Panc1 (cell line): Measurements from ENCODE around the gene TMEM273. TPM values are rescaled to one million over a fixed set of nuclear protein-coding genes. Genes with fewer than 3 reads are reported as not detected.

Source experiments
- ATAC-seq: fragments of 200-7000 bp; cut with Tn5 transposase; 2 replicates; pipeline ENCODE4 v1.9.1; 2020; ENCODE audit warnings: mild to moderate bottlenecking, moderate library complexity
- BruUV-seq: library from RNA; stranded (reverse); fragments of 400-500 nt; replicated peaks from 2 replicates; lab custom pipeline; 2021; lab: Mats Ljungman, UMichigan
- CTCF ChIA-PET: fragments of 300-600 bp; sonication (Branson Sonifier 250); formaldehyde crosslinking; loops from one replicate; lab custom pipeline; 2022; ENCODE audit warnings: antibody characterized with exemption; lab: Charles Lee
- POLR2A ChIA-PET: fragments of 300-600 bp; sonication (Branson Sonifier 250); formaldehyde crosslinking; loops from one replicate; lab custom pipeline; 2022; ENCODE audit warnings: antibody characterized with exemption; lab: Charles Lee
- DNase-seq: peaks from one replicate; pipeline ENCODE4 v3.0.0-alpha.2; 2010; ENCODE audit warnings: low read depth, low spot score
- H3K27ac ChIP-seq: 2 replicates; pipeline ENCODE4 v1.5.1; 2011; ENCODE audit warnings: mild to moderate bottlenecking, low read length, inconsistent platforms
- H3K27me3 ChIP-seq: fragments of 200-500 bp; sonication (Bioruptor generic); 2 replicates; pipeline ENCODE4 v1.6.0; 2014; ENCODE audit warnings: low read length, inconsistent platforms; ENCODE audit not compliant: control insufficient read depth, insufficient read depth
- H3K36me3 ChIP-seq: fragments of 200-500 bp; sonication (Bioruptor generic); 2 replicates; pipeline ENCODE4 v1.5.1; 2014; ENCODE audit warnings: inconsistent platforms, mild to moderate bottlenecking, low read length, moderate library complexity; ENCODE audit not compliant: control insufficient read depth, insufficient read depth
- H3K4me1 ChIP-seq: 2 replicates; pipeline ENCODE4 v1.5.1; 2011; ENCODE audit warnings: inconsistent platforms, mild to moderate bottlenecking, low read length, moderate library complexity; ENCODE audit not compliant: control insufficient read depth, insufficient read depth
- H3K4me3 ChIP-seq, 2 experiments: 2 replicates each; pipeline ENCODE4 v1.5.1; 2011 to 2012; ENCODE audit warnings: low read depth in 2 of 2, low read length in 2 of 2, mild to moderate bottlenecking in 2 of 2, inconsistent platforms in 1 of 2, moderate library complexity in 1 of 2
- H3K9me3 ChIP-seq: fragments of 200-500 bp; sonication (Bioruptor generic); 2 replicates; pipeline ENCODE4 v1.5.1; 2014; ENCODE audit warnings: low read depth, mild to moderate bottlenecking, inconsistent platforms, low read length, moderate library complexity; ENCODE audit not compliant: control insufficient read depth, insufficient read depth
- CTCF ChIP-seq: fragments of 450-650 bp; IDR thresholded peaks from 2 replicates; pipeline ENCODE4 v1.5.1; 2017; ENCODE audit warnings: mild to moderate bottlenecking
- POLR2AphosphoS5 ChIP-seq: IDR thresholded peaks from 2 replicates; pipeline ENCODE4 v1.6.1; 2012; ENCODE audit warnings: mild to moderate bottlenecking, low read depth, low read length, moderate library complexity
- REST ChIP-seq, 2 experiments: IDR thresholded peaks; 2 replicates each; pipeline ENCODE4 v1.6.1; 2011 to 2012; ENCODE audit warnings: low read depth in 2 of 2, control low read depth in 1 of 2, low read length in 1 of 2, mild to moderate bottlenecking in 1 of 2, moderate library complexity in 1 of 2; ENCODE audit not compliant: insufficient read depth in 1 of 2
- SIN3A ChIP-seq: IDR thresholded peaks from 2 replicates; pipeline ENCODE4 v1.6.1; 2012; ENCODE audit warnings: low read depth, mild to moderate bottlenecking, low read length, moderate library complexity, borderline replicate concordance; ENCODE audit not compliant: insufficient read depth
- TCF7L2 ChIP-seq: IDR thresholded peaks from 2 replicates; pipeline ENCODE4 v1.6.1; 2011; ENCODE audit warnings: mild to moderate bottlenecking, low read depth, low read length, inconsistent platforms
- in situ Hi-C: cut with HindIII; loops from 2 replicates; pipeline ENCODE4 v1.10.0; 2016; ENCODE audit warnings: low sequenced_read_pairs, low pct_unique_long_range_greater_than_20kb
- intact Hi-C: fragments of 100-400 bp; cut with micrococcal nuclease; formaldehyde crosslinking; loops from one replicate; pipeline ENCODE4 v1.10.0; 2022; ENCODE audit not compliant: unreplicated experiment
- total RNA-seq: library from RNA; stranded (reverse); gene quantifications from one replicate; pipeline ENCODE4 v1.2.1, GENCODE V29; 2021; ENCODE audit not compliant: unreplicated experiment

The TMEM273 gene
- total RNA-seq, 1 experiment from 2014 or later, result 0.23 TPM

GRCh38 chr10:49139846-49140195, 48.4 kb downstream of the TMEM273 start:
- intact Hi-C loops, result no loop called here
- peaks cover 8% of the 10 kb centered on the region for H3K27me3 ChIP-seq
- no peaks in the 10 kb centered on the region; the same call in 1 of the 2 replicates for H3K9me3 ChIP-seq
- ATAC-seq, result no peak
- H3K4me3 ChIP-seq, result no peak overlapping the region
- POLR2A ChIA-PET, result no interaction called here
- CTCF ChIA-PET, result no interaction called here
- H3K36me3 ChIP-seq, result no peaks in the 10 kb centered on the region
- no TSS peak for BruUV-seq
- TF ChIP-seq TCF7L2 (no peak), POLR2AphosphoS5 (no peak), REST (IDR thresholded peaks at IDR 0.05; ENCODE audit: insufficient read depth in 1 of 2, low read depth in 2 of 2, low read length in 1 of 2) (no peak), CTCF (no peak), SIN3A (no peak)
- H3K27ac ChIP-seq, result no peak overlapping the region
- no peak for DNase-seq
- H3K4me1 ChIP-seq, result no peaks in the 10 kb centered on the region
- in situ Hi-C loops, result no loop called here

- ChIA-PET CTCF (interaction anchor here (0.6 kb wide), 2 partner anchors 7 to 606 kb away, joined by 4 to 10 read pairs; no protein-coding TSS in a partner anchor), POLR2A (no interaction called here)
- H3K9me3 ChIP-seq, result no peaks in the 10 kb centered on the region; the same call in 1 of the 2 replicates
- no peak overlapping the region for H3K27ac ChIP-seq
- ATAC-seq, result no peak
- TF ChIP-seq SIN3A (no peak), REST (IDR thresholded peaks at IDR 0.05; ENCODE audit: insufficient read depth in 1 of 2, low read depth in 2 of 2, low read length in 1 of 2) (no peak), POLR2AphosphoS5 (no peak), CTCF (no peak), TCF7L2 (no peak)
- H3K4me1 ChIP-seq, result no peaks in the 10 kb centered on the region
- intact Hi-C loops, result no loop called here
- DNase-seq, result no peak
- H3K36me3 ChIP-seq, result no peaks in the 10 kb centered on the region
- peaks cover 8% of the 10 kb centered on the region for H3K27me3 ChIP-seq
- no peak overlapping the region for H3K4me3 ChIP-seq
- BruUV-seq, result no TSS peak
- in situ Hi-C loops, result no loop called here
Measured at GRCh38 chr10:49139028-49139845, 49.0 kb downstream of the TMEM273 start.
